Hepatocyte (in vitro differentiated cells): ENCODE data around the gene NPHP4.

Experiments
- EZH2 ChIP-seq: fragments of 200-600 bp; sonication (generic); IDR thresholded peaks from 2 replicates; pipeline ENCODE4 v1.6.1; 2016; ENCODE audit warnings: antibody characterized with exemption, mild to moderate bottlenecking, borderline replicate concordance
- TF ChIP-seq, protein P1 (sequence below): fragments of 200-600 bp; sonication (generic); IDR thresholded peaks from 2 replicates; pipeline ENCODE4 v1.5.1; 2016; ENCODE audit warnings: antibody characterized with exemption, mild to moderate bottlenecking; ENCODE audit not compliant: poor library complexity

- TF ChIP-seq, protein P1, sequence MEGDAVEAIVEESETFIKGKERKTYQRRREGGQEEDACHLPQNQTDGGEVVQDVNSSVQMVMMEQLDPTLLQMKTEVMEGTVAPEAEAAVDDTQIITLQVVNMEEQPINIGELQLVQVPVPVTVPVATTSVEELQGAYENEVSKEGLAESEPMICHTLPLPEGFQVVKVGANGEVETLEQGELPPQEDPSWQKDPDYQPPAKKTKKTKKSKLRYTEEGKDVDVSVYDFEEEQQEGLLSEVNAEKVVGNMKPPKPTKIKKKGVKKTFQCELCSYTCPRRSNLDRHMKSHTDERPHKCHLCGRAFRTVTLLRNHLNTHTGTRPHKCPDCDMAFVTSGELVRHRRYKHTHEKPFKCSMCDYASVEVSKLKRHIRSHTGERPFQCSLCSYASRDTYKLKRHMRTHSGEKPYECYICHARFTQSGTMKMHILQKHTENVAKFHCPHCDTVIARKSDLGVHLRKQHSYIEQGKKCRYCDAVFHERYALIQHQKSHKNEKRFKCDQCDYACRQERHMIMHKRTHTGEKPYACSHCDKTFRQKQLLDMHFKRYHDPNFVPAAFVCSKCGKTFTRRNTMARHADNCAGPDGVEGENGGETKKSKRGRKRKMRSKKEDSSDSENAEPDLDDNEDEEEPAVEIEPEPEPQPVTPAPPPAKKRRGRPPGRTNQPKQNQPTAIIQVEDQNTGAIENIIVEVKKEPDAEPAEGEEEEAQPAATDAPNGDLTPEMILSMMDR, result no peak
- no peak for TF ChIP-seq EZH2
Measured at GRCh38 chr1:5815211-5815610, 177.0 kb downstream of the NPHP4 start.
